Measurements from ENCODE around the gene PDCD11. TPM values are rescaled to one million over a fixed set of nuclear protein-coding genes. Genes with fewer than 3 reads are reported as not detected.

PDCD11 gene
- total and polyA plus RNA-seq, 2 of the 8 experiments (the other 6 are each of a cell fraction or from before 2014, with no cell fraction given): 18.1 to 79.1 TPM

DNA sequence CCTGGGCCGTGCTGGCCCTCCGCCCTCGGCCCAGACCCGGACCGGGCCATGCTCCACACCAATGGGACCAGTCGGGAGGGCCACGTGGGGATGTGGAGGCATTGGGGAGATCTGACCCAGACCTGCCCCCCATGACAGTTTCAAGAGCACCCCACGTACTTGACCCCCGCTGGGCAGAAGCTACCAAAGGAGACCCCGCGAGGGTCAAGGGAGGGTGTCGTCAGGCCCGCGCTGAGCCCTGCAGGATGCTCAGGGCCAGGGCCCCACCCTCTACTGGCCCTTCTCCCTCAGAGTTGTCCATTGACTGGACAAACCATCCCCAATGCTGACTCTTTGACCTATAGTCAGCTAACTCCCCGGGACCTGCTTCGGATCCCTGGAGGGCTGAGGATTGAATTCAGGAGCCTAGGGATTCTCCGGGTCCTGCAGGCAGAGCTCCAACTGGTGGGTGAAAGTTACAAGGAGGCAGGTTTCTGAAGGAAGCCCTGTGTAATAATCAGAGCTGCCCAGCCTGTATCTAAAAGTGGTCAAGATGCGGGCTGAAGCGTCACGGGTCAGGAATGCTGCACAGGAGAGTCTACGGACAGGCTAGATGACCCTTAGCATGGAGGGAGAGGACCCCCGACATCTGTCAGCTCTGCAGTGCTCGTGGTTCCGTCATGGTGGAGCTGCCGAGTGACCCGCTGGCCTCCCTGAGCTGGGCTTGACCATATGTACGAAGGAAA is 56.2 kb downstream of the PDCD11 start:
- Histone ChIP-seq H4K20me1 (replicated peaks in 1 of 2; ENCODE audit: control insufficient read depth in 1 of 2, insufficient read depth in 2 of 2, low read length in 2 of 2) (peaks cover 3 to 5% of the 10 kb centered on the region in 2 experiments), H2BK12ac (ENCODE audit: low read depth, low read length) (no peak overlapping the region), H4K91ac (replicated peaks; ENCODE audit: insufficient read length, low read length) (peak overlapping the region; percentile 50), H3K27me3 (replicated peaks in 1 of 4; ENCODE audit: control insufficient read depth in 3 of 4, extremely low read depth in 1 of 4, insufficient read depth in 3 of 4, low read length in 3 of 4) (no peaks in the 10 kb centered on the region; a peak in 2 of 7 replicates), H4K5ac (ENCODE audit: insufficient read length, low read depth, low read length) (no peak overlapping the region), H3K4me3 (ENCODE audit: extremely low read depth in 1 of 4, insufficient read depth in 2 of 4, low read depth in 3 of 4, low read length in 4 of 4) (peak overlapping the region; percentile 5 to 61 (median 44); a peak in 6 of 8 replicates), H3K56ac (replicated peaks; ENCODE audit: insufficient read length, low read depth, low read length) (no peak overlapping the region), H2BK120ac (replicated peaks; ENCODE audit: low read depth, low read length) (no peak overlapping the region), H3K4me2 (ENCODE audit: insufficient read depth in 1 of 2, low read depth in 2 of 2, low read length in 2 of 2) (peak overlapping the region; percentile 35 to 87), H2BK20ac (ENCODE audit: low read length) (no peak overlapping the region), H3K4ac (replicated peaks; ENCODE audit: insufficient read length, low read depth, low read length) (no peak overlapping the region), H3K9ac (replicated peaks in 1 of 4; ENCODE audit: extremely low read depth in 1 of 4, low read depth in 3 of 4, low read length in 3 of 4) (no peak overlapping the region; a peak in 2 of 7 replicates), H2BK15ac (ENCODE audit: low read length) (0 out of 2 replicates have a peak overlapping the region, but pooled peaks have one; percentile 46), H3K23ac (ENCODE audit: insufficient read length) (no peak overlapping the region), H3K14ac (ENCODE audit: insufficient read length) (no peak overlapping the region), H3K18ac (ENCODE audit: extremely low read depth, low read length) (peak overlapping the region; percentile 32; the same call in 1 of the 2 replicates), H3K4me1 (replicated peaks in 1 of 4; ENCODE audit: control insufficient read depth in 3 of 4, insufficient read depth in 4 of 4, low read length in 3 of 4) (peaks cover 0 to 15% (median 4%) of the 10 kb centered on the region in 4 experiments; a peak in 5 of 7 replicates), H3K79me2 (ENCODE audit: control insufficient read depth in 1 of 2, insufficient read depth in 2 of 2, low read length in 2 of 2) (no peaks in the 10 kb centered on the region), H3K23me2 (ENCODE audit: low read depth, low read length) (peaks cover 3% of the 10 kb centered on the region; the same call in 1 of the 2 replicates), H2AFZ (ENCODE audit: low read length) (no peak overlapping the region), H3K36me3 (ENCODE audit: control insufficient read depth in 2 of 4, insufficient read depth in 4 of 4, low read length in 3 of 4) (peaks cover 0 to 2% (median 0%) of the 10 kb centered on the region in 4 experiments; a peak in 1 of 8 replicates), H2AK5ac (ENCODE audit: low read depth, low read length) (no peak overlapping the region), H3K79me1 (ENCODE audit: low read depth, low read length) (no peaks in the 10 kb centered on the region), H4K8ac (ENCODE audit: extremely low read depth, insufficient read depth, low read length) (no peak overlapping the region; the same call in 1 of the 2 replicates), H3K27ac (ENCODE audit: low read depth, low read length) (no peak overlapping the region), H2BK5ac (ENCODE audit: low read depth, low read length) (no peak overlapping the region), H3K9me3 (ENCODE audit: insufficient read depth in 2 of 2, low read depth in 1 of 2, low read length in 1 of 2) (no peaks in the 10 kb centered on the region)
- FAIRE-seq: no peak
- TF ChIP-seq MAX (IDR thresholded peaks at IDR 0.05): 0 out of 2 replicates have a peak, but pooled peaks have one; percentile 24
- no peak for TF ChIP-seq TEAD4 (IDR thresholded peaks at IDR 0.05; ENCODE audit: low read depth, low read length)
- TF ChIP-seq EZH2 (IDR thresholded peaks at IDR 0.05; ENCODE audit: low read depth, low read length, severe bottlenecking): peak; percentile 26
- DNase-seq (ENCODE audit: low read depth in 1 of 2, low spot score in 2 of 2): no peak
- 61% methylated on average over 27 of the region's 27 CpGs; no CpG with 5 or more reads in 1 of the 2 experiments for whole genome bisulfite sequencing, 2 experiments (ENCODE audit: extremely low coverage in 1 of 2, insufficient coverage in 1 of 2, insufficient read length in 1 of 2, insufficient replicate concordance in 2 of 2, low coverage in 1 of 2, low lambda C conversion rate in 2 of 2, missing lambda C conversion rate in 1 of 2)
- ChIA-PET CTCF (ENCODE audit: partially characterized antibody) (interaction anchor here (0.8 to 5.8 kb wide), 11 partner anchors 9 to 113 kb away, joined by 3 to 47 read pairs (median 4); partner anchors contain the start of gene CALHM3), POLR2A (ENCODE audit: partially characterized antibody) (interaction anchor here (0.7 to 3.2 kb wide), 7 partner anchors 9 to 36 kb away, joined by 3 to 12 read pairs (median 4); no protein-coding TSS in a partner anchor)
